GM12875 (cell line): ENCODE data around the gene ZDHHC14.

Experiments
- H3K4me3 ChIP-seq: one replicate; pipeline ENCODE4 v1.5.1; 2011; ENCODE audit warnings: low read depth, low read length, control low read depth
- CTCF ChIP-seq: IDR thresholded peaks from 2 replicates; pipeline ENCODE4 v1.5.1; 2011; ENCODE audit warnings: low read depth, mild to moderate bottlenecking, control low read depth, inconsistent platforms, low read length, moderate library complexity, borderline replicate concordance; ENCODE audit not compliant: insufficient read depth

The ZDHHC14 gene

GRCh38 chr6:157658301-157658700 is 277.3 kb downstream of the ZDHHC14 start:
- H3K4me3 ChIP-seq = no peak overlapping the region
- no peak for TF ChIP-seq CTCF

- no peak overlapping the region for H3K4me3 ChIP-seq
- no peak for TF ChIP-seq CTCF
These were observed 278.7 kb downstream of the ZDHHC14 start for GRCh38 chr6:157659536-157660271.

DNA sequence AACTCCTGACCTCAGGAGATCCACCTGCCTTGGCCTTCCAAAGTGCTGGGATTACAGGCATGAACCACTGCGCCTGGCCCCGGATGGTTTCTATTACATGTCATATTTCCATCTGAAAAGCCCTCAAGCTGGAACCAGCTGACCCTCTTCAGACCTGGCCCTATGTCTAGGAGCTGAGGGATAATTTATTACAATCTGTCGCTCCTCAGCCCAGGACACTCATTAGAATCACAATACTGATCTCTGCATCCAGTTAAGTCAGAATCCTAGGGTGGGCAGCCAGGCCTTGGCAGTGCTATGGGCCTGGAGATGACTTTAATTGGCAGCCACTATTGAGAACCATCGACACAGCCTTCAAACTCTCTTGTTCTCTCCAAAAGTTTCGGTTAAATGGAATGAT is 279.4 kb downstream of the ZDHHC14 start:
- no peak overlapping the region for H3K4me3 ChIP-seq
- TF ChIP-seq CTCF = no peak

- no peak for TF ChIP-seq CTCF
- H3K4me3 ChIP-seq = no peak overlapping the region
These were observed 280.7 kb downstream of the ZDHHC14 start for GRCh38 chr6:157661652-157662051.

GRCh38 chr6:157663261-157663660 is 282.3 kb downstream of the ZDHHC14 start:
- no peak for TF ChIP-seq CTCF
- H3K4me3 ChIP-seq = no peak overlapping the region

GRCh38 chr6:157665180-157665579 is 284.2 kb downstream of the ZDHHC14 start:
- no peak overlapping the region for H3K4me3 ChIP-seq
- TF ChIP-seq CTCF = no peak

DNA sequence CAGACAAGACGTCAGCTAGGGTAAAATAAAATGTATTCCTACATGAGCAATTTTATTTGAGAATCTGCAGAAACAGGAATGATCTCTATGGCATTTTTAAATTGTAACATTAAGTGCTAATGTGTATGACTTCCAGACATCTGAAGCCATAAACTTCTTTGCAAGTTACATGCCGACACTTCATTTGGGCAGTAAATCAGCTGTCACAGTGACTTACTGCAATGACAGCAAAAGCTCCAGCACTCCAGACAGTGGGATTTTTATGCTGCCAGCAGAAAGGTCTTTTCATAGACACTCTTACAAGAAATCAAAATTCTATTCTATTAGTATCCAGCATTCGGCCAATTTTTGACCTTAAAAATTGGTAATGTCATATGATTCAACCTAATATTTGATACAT is 285.7 kb downstream of the ZDHHC14 start:
- H3K4me3 ChIP-seq = no peak overlapping the region
- no peak for TF ChIP-seq CTCF
